ENCODE measurements around the gene TNIK. TPM values are rescaled to one million over a fixed set of nuclear protein-coding genes. Genes with fewer than 3 reads are reported as not detected.

TNIK gene
- polyA plus RNA-seq, 3 donors from 2014 or later = 4.7 to 28.9 (median 13.7) TPM

DNA sequence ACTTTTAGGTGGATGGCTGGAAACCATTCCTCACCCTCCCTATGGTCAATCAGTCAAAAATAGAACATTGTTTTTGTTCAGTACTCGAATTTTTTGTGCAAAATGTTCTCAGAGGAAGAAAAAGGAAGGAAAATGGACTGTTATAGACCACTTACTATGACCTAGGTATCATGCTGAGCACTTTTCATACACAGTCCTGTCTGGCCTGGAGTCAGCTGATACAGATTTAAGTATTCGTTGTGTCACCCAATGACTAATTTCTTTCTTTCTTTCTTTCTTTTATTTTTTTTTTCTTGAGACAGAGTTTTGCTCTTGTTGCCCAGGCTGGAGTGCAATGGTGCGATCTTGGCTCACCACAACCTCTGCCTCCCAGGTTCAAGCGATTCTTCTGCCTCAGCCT is 29.1 kb upstream of the TNIK start:
- no peak overlapping the region for H3K27ac Mint-ChIP-seq
- no peak for DNase-seq
- H3K9me3 Mint-ChIP-seq = no peaks in the 10 kb centered on the region
- H3K36me3 Mint-ChIP-seq = no peaks in the 10 kb centered on the region
- no peaks in the 10 kb centered on the region for H3K27me3 Mint-ChIP-seq (ENCODE audit: low read depth in 3 of 3)
- H3K4me1 Mint-ChIP-seq = peaks cover 31 to 46% of the 10 kb centered on the region in 2 donors
- no peak overlapping the region for H3K4me3 Mint-ChIP-seq

DNA sequence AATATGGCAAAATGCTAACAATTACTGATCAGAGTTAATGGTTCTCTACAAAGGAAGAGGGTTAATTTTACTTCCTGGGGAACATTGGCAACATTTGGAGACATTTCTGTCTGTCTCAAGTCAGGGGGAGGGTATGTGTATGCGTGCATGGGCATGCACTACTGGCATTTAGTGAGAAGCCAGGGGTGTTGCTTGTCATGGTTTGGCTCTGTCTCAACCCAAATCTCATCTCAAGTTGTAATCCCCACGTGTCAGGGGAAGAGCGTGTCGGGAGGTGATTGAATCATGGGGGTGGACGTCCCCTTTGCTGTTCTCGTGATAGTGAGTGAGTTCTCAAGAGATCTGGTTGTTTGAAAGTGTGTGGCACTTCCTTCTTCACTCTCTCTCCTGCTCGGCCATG is 28.3 kb upstream of the TNIK start:
- no peaks in the 10 kb centered on the region for H3K36me3 Mint-ChIP-seq
- H3K27ac Mint-ChIP-seq = no peak overlapping the region
- no peak overlapping the region for H3K4me3 Mint-ChIP-seq
- DNase-seq = no peak
- no peaks in the 10 kb centered on the region for H3K27me3 Mint-ChIP-seq (ENCODE audit: low read depth in 3 of 3)
- H3K9me3 Mint-ChIP-seq = no peaks in the 10 kb centered on the region
- H3K4me1 Mint-ChIP-seq = peaks cover 22 to 37% of the 10 kb centered on the region in 2 donors

DNA sequence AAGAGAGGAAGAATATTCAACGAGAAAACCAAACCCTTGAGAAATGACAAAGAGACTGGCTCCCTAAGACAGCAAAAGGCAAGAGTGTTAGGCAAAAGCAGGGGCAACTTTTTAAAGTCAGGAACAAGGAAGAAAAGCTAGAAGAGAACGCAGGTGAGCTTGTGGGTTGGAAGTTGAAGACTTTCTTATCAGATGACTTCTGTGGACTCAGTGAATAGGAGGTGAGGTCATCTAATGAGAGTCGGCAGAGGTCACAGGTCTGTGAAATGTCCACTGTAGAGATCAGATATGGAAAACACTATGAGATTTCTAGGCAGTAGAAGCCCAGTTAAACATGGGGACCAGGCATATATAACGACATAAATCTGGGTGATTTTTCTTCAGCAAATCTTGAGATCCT is 27.2 kb upstream of the TNIK start:
- DNase-seq = no peak
- Mint-ChIP-seq H3K4me3 (no peak overlapping the region), H3K27ac (no peak overlapping the region), H3K4me1 (peaks cover 16 to 26% of the 10 kb centered on the region in 2 donors), H3K36me3 (no peaks in the 10 kb centered on the region), H3K27me3 (ENCODE audit: low read depth in 3 of 3) (no peaks in the 10 kb centered on the region), H3K9me3 (no peaks in the 10 kb centered on the region)

DNA sequence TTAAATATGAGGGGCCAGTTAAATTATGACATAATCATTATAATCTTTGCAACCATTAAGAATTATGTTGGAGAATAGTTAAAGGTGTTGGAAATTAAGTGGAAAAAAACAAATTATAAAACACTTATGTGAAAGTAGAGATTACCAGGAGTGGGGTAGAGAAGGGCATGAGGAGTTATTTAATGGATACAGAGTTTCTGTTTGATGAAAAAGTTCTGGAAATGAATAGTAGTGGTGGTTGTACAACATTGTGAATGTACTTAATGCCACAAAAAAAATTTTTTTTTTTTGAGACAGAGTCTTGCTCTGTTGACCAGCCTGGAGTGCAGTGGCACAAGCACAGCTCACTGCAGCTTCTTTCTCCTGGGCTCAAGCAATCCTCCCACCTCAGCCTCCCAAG is 25.1 kb upstream of the TNIK start:
- Mint-ChIP-seq H3K27me3 (ENCODE audit: low read depth in 3 of 3) (peaks cover 0 to 5% (median 0%) of the 10 kb centered on the region in 3 donors), H3K36me3 (no peaks in the 10 kb centered on the region), H3K4me3 (no peak overlapping the region), H3K9me3 (peaks cover 0 to 2% (median 0%) of the 10 kb centered on the region in 6 donors), H3K4me1 (peaks cover 10 to 18% of the 10 kb centered on the region in 2 donors), H3K27ac (no peak overlapping the region)
- no peak for DNase-seq

DNA sequence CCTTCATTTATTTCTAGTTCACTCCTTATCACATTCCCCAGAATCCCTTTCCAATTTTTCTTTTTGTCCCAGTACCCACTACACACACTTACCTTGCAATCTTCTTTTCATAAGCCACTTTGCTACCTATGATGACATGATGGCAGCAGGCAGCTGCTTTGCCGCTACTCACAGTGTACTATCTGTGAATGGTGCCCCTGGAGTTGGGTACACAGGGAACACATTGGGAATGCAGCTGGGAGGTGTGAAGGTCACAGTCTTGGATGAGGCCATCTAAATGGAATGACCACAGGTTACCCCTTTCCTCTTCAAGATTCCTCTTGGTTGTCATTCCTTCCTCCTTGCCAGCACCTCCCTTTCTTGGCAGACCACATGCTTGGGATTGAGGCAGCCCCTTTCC is 20.8 kb upstream of the TNIK start:
- H3K27me3 Mint-ChIP-seq (ENCODE audit: low read depth in 3 of 3) = peaks cover 0 to 5% (median 0%) of the 10 kb centered on the region in 3 donors
- H3K36me3 Mint-ChIP-seq = no peaks in the 10 kb centered on the region
- peak overlapping the region; percentile 78 to 90 (median 86) for H3K27ac Mint-ChIP-seq
- peaks cover 17 to 24% of the 10 kb centered on the region in 2 donors for H3K4me1 Mint-ChIP-seq
- no peak for DNase-seq
- peaks cover 0 to 2% (median 0%) of the 10 kb centered on the region in 6 donors for H3K9me3 Mint-ChIP-seq
- peak overlapping the region; percentile 62 to 75 (median 66) for H3K4me3 Mint-ChIP-seq

DNA sequence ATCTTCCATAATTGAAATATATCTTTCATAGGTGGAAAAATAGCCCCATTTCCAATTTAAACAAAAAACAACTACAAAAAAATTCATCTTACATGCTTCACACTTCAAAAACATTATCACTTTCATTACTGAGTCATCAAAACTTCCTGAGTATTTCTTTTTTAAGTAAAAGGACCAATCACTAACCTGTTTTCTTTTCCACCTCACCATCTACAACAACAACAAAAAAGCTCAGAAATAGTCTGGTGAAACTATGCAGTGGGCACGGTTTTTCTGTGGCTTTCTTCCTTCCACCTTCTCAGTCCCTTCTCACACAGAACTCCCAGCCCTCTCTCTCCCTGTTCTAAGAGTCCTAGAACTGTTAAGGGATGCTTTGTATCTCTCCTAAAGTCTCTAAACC is 20.3 kb upstream of the TNIK start:
- peak; percentile 54 to 58 (median 56) for DNase-seq
- H3K27ac Mint-ChIP-seq = peak overlapping the region; percentile 78 to 90 (median 86)
- peaks cover 17 to 24% of the 10 kb centered on the region in 2 donors for H3K4me1 Mint-ChIP-seq
- H3K27me3 Mint-ChIP-seq (ENCODE audit: low read depth in 3 of 3) = peaks cover 0 to 7% (median 0%) of the 10 kb centered on the region in 3 donors
- peak overlapping the region; percentile 62 to 75 (median 66) for H3K4me3 Mint-ChIP-seq
- H3K36me3 Mint-ChIP-seq = no peaks in the 10 kb centered on the region
- H3K9me3 Mint-ChIP-seq = peaks cover 0 to 2% (median 0%) of the 10 kb centered on the region in 6 donors

DNA sequence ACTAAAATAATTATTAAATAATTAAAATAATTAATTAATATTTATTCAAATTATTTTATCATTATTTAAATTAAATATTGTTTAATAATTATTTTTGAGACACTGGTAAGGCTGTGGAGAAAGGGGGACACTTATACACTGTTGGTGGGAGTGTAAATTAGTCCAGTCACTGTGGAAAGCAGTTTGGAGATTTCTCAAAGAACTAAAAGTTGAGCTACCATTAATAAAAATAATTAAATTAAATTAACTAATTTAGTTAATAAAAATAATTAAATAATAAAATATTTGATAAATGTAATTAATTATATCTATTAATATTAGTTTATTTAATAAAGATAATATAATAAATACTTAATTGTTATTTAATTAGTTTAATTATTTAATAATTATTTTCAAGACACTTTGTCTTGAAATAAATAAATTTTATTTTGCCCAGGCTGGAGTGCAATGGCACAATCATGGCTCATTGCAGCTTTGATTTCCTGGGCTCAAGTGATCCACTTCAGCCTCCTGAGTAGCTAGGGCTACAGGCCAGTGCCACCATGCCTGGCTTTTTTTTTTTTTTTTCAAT is 16.4 kb upstream of the TNIK start:
- peaks cover 0 to 9% (median 0%) of the 10 kb centered on the region in 3 donors for H3K27me3 Mint-ChIP-seq (ENCODE audit: low read depth in 3 of 3)
- peaks cover 17 to 24% of the 10 kb centered on the region in 2 donors for H3K4me1 Mint-ChIP-seq
- DNase-seq = no peak
- H3K9me3 Mint-ChIP-seq = peaks cover 0 to 4% (median 0%) of the 10 kb centered on the region in 6 donors
- H3K36me3 Mint-ChIP-seq = no peaks in the 10 kb centered on the region
- no peak overlapping the region for H3K4me3 Mint-ChIP-seq
- no peak overlapping the region for H3K27ac Mint-ChIP-seq

DNA sequence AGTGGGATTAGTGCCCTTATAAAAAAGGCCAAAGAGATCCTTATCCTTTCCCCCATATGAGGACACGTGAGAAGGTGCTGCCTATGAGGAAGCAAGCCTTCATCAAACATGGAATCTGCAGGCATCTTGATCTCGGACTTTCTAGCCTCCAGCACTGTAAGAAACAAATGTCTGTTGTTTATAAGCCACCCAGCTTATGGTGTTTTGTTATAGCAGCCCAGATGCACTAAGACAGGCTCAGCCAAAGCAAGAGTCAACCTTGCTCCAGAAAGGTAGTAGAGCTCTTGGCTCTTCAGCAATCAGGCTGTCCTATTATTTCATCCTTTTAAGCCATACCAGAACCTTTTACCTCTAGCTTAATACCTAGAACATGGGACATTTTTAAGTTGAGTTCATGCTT is 12.3 kb upstream of the TNIK start:
- no peak overlapping the region for H3K4me3 Mint-ChIP-seq
- DNase-seq = no peak
- H3K27me3 Mint-ChIP-seq (ENCODE audit: low read depth in 3 of 3) = peaks cover 0 to 8% (median 0%) of the 10 kb centered on the region in 3 donors
- H3K4me1 Mint-ChIP-seq = no peaks in the 10 kb centered on the region
- no peak overlapping the region for H3K27ac Mint-ChIP-seq
- peaks cover 0 to 3% (median 0%) of the 10 kb centered on the region in 6 donors for H3K9me3 Mint-ChIP-seq
- no peaks in the 10 kb centered on the region for H3K36me3 Mint-ChIP-seq

DNA sequence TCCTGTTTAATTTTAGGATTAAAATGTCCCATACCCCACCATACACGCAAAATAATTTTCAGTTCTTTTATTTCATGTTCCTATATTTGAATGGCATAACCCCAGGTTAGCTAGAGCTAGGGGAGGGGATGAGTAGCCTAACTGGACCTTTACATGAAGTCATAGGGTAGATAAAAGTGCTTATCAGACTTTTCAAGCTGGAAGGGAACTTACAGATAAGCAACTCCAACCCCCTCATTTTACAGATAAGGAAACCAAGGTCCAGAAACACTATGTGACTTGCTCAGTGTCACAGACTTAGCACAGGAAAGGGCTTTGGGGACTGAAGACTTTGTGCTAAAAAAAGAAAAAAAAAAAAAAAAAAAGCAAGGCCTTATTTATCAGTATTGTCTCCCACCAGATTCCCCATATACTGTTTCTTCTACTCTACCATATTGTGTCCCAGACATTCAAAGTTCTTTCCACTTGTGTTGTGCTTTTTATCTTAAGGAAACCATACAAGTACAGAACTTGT is 10.6 kb upstream of the TNIK start:
- no peaks in the 10 kb centered on the region for H3K36me3 Mint-ChIP-seq
- no peak for DNase-seq
- peaks cover 0 to 10% (median 0%) of the 10 kb centered on the region in 3 donors for H3K27me3 Mint-ChIP-seq (ENCODE audit: low read depth in 3 of 3)
- no peak overlapping the region for H3K4me3 Mint-ChIP-seq
- H3K27ac Mint-ChIP-seq = no peak overlapping the region
- H3K4me1 Mint-ChIP-seq = no peaks in the 10 kb centered on the region
- peaks cover 0 to 3% (median 0%) of the 10 kb centered on the region in 6 donors for H3K9me3 Mint-ChIP-seq

DNA sequence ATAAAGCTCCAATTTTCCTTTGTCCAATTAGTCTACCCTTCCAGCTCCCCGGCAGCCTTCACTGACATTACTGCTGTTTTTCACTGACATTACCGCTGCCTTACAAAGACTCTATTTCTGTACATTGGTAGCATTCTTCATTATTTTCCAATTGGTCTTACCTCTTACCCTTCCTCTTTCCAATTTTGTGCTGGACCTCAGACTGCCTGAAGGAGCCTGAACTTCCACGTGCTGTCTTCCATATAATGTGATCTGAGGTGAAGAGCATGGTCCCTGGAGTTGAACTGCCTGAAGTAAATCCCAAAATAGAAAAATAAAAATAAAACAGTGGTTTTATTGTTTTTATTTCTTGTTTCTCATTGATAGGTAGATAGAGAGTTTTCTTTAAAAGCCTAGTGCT is 9.2 kb upstream of the TNIK start:
- DNase-seq = no peak
- Mint-ChIP-seq H3K27me3 (ENCODE audit: low read depth in 3 of 3) (peaks cover 0 to 7% (median 0%) of the 10 kb centered on the region in 3 donors), H3K27ac (no peak overlapping the region), H3K36me3 (peaks cover 0 to 4% (median 0%) of the 10 kb centered on the region in 3 donors), H3K4me3 (no peak overlapping the region), H3K4me1 (no peaks in the 10 kb centered on the region), H3K9me3 (peaks cover 0 to 3% (median 0%) of the 10 kb centered on the region in 6 donors)

DNA sequence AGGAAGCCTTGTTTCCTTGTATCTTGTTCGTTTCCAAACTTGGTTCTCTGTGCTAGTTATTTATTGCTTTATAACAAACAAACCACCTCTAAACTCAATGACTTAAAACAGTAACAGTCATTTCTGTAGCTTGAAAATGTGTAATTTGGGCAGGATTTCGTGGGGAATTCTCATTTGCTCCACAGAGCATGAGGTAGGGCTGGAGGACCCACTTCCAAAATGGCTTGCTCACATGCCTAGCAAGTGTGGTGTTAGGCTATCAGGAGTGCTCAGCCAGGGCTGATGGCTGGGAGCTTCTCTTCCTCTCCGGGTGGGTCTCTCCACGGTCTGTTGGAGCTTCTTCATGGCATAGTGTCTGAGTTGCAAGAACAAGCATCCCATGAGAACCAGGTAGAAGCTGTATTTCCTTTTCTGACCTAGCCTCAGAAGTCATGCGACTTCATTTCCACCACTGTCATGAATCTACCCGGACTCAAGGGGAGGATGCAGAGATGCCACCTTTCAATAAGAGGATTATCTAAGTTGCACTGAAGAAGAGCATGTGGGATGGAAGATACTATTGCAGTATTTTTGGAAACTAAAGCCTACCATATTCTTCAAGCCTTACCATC is 8.2 kb upstream of the TNIK start:
- no peak for DNase-seq
- H3K4me1 Mint-ChIP-seq = no peaks in the 10 kb centered on the region
- peaks cover 0 to 3% (median 0%) of the 10 kb centered on the region in 6 donors for H3K9me3 Mint-ChIP-seq
- peaks cover 0 to 4% (median 0%) of the 10 kb centered on the region in 3 donors for H3K36me3 Mint-ChIP-seq
- peaks cover 1 to 7% (median 2%) of the 10 kb centered on the region in 3 donors for H3K27me3 Mint-ChIP-seq (ENCODE audit: low read depth in 3 of 3)
- H3K27ac Mint-ChIP-seq = no peak overlapping the region
- no peak overlapping the region for H3K4me3 Mint-ChIP-seq

DNA sequence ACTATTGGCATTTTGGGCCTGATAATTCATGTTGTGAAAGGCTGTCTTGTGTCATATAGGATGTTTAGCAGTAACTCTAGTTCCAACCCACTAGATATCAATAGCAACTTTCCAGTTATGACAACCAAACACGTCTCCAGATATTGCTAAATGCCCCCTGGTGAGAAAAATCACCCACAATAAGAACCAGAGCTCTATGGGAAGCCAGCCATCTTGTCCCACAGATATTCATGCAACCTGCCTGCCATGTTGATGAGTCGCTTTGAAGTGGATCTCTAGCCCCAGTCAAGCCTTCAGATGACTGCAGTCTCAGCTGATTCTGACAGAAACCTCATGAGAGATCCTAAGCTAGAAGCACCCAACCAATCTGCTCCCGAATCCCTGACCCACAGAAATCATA is 5.6 kb upstream of the TNIK start:
- DNase-seq = no peak
- peaks cover 14 to 19% of the 10 kb centered on the region in 2 donors for H3K4me1 Mint-ChIP-seq
- H3K9me3 Mint-ChIP-seq = peaks cover 0 to 2% (median 0%) of the 10 kb centered on the region in 6 donors
- H3K36me3 Mint-ChIP-seq = peaks cover 0 to 7% (median 0%) of the 10 kb centered on the region in 3 donors
- H3K27ac Mint-ChIP-seq = no peak overlapping the region
- H3K27me3 Mint-ChIP-seq (ENCODE audit: low read depth in 3 of 3) = peaks cover 1 to 6% (median 6%) of the 10 kb centered on the region in 3 donors
- H3K4me3 Mint-ChIP-seq = no peak overlapping the region

DNA sequence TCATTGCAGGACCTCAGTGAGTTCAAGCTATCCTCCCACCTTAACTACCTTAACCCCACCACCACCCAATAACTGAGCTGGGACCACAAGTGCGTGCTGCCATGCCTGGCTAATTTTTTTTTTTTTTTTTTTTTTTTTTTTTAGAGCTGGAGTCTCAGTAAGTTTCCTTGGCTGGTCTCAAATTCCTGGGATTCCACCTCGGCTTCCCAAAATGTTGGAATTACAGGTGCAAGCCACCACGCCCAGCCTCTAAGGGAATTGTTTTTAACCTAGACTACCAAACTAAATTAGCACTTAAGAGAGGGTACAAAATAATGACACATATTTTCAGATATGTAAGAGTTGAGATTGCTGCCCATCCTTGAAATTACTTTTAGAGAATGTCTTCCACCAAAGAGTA is 4.3 kb upstream of the TNIK start:
- Mint-ChIP-seq H3K27me3 (ENCODE audit: low read depth in 3 of 3) (peaks cover 12 to 18% (median 13%) of the 10 kb centered on the region in 3 donors), H3K4me3 (no peak overlapping the region), H3K27ac (no peak overlapping the region), H3K4me1 (peaks cover 16 to 21% of the 10 kb centered on the region in 2 donors), H3K9me3 (peaks cover 0 to 2% (median 0%) of the 10 kb centered on the region in 6 donors), H3K36me3 (peaks cover 0 to 7% (median 0%) of the 10 kb centered on the region in 3 donors)
- no peak for DNase-seq

DNA sequence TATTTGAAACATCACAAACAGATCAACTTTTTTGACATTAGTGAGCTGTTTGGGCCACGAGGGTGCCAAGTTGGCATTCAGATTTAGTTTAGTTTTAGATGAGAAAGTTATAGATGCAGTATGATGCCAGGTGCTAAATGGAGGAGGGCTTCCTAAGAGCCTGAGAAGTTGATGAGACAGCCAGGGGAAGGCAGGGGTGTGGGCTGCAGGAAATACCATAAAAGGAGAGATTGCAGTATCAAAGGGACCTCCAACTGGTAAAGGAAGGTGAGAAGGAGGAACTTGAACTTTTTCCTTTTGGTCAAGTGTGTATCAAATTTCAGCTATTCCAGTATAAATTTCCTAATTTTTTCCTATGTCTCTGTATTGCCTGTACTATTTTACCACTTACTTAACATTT is 2.0 kb upstream of the TNIK start:
- peaks cover 28 to 32% of the 10 kb centered on the region in 2 donors for H3K4me1 Mint-ChIP-seq
- H3K36me3 Mint-ChIP-seq = peaks cover 0 to 7% (median 0%) of the 10 kb centered on the region in 3 donors
- DNase-seq = no peak
- H3K4me3 Mint-ChIP-seq = peak overlapping the region in 4 of 5 donors; percentile 31 to 95 (median 64)
- H3K27ac Mint-ChIP-seq = peak overlapping the region in 1 of 6 donors; percentile 13
- H3K27me3 Mint-ChIP-seq (ENCODE audit: low read depth in 3 of 3) = peaks cover 18 to 29% (median 20%) of the 10 kb centered on the region in 3 donors
- no peaks in the 10 kb centered on the region for H3K9me3 Mint-ChIP-seq
